ENCODE data around the gene FMNL2.

Gene FMNL2

GRCh38 chr2:152349416-152349815 is 14.4 kb downstream of the FMNL2 start:
- no peak for ATAC-seq (replicated peaks)
- no peaks in the 10 kb centered on the region for H3K4me1 Mint-ChIP-seq
- peaks cover 0 to 2% of the 10 kb centered on the region in 2 donors for H3K9me3 Mint-ChIP-seq
- no peak for DNase-seq
- no peaks in the 10 kb centered on the region for H3K36me3 Mint-ChIP-seq
- H3K27me3 Mint-ChIP-seq = peaks cover 0 to 5% of the 10 kb centered on the region in 2 donors
- H3K4me3 Mint-ChIP-seq = no peak overlapping the region
- H3K27ac Mint-ChIP-seq = no peak overlapping the region

DNA sequence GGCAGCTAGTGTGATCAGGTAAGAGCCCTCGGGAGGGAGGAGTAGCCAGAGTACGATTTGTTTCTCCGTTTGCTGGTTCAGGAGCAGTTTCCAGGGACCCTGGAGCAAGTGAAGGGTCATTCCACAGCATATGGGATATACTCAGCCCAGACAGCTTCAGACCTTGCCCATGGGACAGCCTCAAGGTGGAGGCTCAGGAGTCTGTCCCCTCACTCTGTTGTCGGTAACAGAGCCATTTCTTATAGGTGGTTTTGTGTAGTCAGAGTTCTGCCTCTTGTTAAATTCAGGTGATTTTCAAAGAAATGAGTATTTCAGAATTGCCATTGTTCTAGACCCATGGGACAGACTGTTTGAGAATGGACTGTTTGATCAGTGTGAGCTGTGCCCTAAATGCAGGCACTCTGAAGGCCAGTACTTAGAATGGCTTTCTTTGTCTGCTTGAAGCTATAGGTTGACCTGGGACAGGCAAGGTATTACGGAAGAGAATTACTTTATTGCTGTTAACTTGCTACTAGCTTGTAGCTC is 15.2 kb downstream of the FMNL2 start:
- ATAC-seq (replicated peaks) (no peak), DNase-seq (no peak)
- Mint-ChIP-seq H3K27me3 (peaks cover 0 to 5% of the 10 kb centered on the region in 2 donors), H3K4me3 (no peak overlapping the region), H3K27ac (no peak overlapping the region), H3K36me3 (no peaks in the 10 kb centered on the region), H3K9me3 (peaks cover 0 to 2% of the 10 kb centered on the region in 2 donors), H3K4me1 (no peaks in the 10 kb centered on the region)

- Mint-ChIP-seq H3K4me3 (no peak overlapping the region), H3K27ac (no peak overlapping the region), H3K27me3 (peaks cover 0 to 5% of the 10 kb centered on the region in 2 donors), H3K4me1 (no peaks in the 10 kb centered on the region), H3K9me3 (peaks cover 0 to 2% of the 10 kb centered on the region in 2 donors), H3K36me3 (no peaks in the 10 kb centered on the region)
- DNase-seq (no peak), ATAC-seq (replicated peaks) (no peak)
Observed at GRCh38 chr2:152352616-152353015, 17.6 kb downstream of the FMNL2 start.

DNA sequence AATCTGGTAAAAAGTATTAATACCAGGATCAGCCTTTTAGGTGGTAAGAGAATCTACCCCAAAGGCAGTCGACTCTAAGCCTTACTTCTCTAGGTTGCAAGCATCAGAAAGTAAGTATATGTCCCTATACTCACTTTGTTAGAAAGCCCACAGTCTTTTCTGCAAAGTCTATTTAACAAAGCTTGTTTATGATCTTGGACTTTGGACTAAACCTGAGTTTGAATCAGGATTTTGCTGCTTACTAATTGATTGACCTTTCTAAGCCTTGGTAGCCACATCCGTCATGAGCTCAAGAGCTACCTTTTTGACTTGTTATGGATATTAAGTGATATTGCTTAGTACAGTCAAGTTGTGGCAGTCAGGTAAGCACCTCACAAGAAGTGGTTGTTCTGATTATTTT is 18.4 kb downstream of the FMNL2 start:
- DNase-seq (no peak), ATAC-seq (replicated peaks) (no peak)
- H3K27me3 Mint-ChIP-seq = peaks cover 0 to 5% of the 10 kb centered on the region in 2 donors
- no peaks in the 10 kb centered on the region for H3K36me3 Mint-ChIP-seq
- no peak overlapping the region for H3K4me3 Mint-ChIP-seq
- peaks cover 0 to 5% of the 10 kb centered on the region in 2 donors for H3K9me3 Mint-ChIP-seq
- no peak overlapping the region for H3K27ac Mint-ChIP-seq
- H3K4me1 Mint-ChIP-seq = no peaks in the 10 kb centered on the region

DNA sequence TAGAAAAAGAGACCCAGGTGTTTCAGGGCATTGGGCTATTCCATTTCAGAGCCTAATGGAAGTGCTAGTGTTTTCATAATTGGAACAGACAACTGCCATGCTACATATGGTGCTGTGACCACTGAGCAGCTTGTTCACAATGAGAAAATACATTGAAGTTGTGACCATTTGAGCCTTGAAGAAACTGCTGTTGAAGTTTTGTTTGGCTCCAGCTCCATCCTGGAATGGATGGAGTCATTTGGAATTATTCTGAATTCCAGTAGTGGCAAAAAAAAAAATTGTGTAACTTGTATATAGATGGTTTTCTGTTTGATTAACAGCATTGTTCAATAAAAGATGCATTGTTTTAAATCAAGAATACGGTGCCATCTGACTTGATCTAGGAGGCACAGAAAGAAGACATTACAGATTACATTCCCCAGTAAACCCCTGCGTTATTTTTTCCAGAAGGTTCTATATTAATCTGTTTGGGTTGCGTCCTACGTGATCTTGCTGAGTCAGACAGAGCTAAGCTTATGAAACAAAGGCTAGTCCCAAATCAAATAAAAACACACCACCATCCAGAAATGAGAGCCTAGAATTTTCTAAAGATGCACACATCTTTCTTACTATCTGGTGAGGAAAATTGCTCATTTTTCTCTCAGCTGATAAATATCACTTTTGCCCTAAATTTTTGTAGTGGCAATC is 19.2 kb downstream of the FMNL2 start:
- H3K4me3 Mint-ChIP-seq = no peak overlapping the region
- no peaks in the 10 kb centered on the region for H3K36me3 Mint-ChIP-seq
- H3K27ac Mint-ChIP-seq = no peak overlapping the region
- no peak for ATAC-seq (replicated peaks)
- H3K4me1 Mint-ChIP-seq = no peaks in the 10 kb centered on the region
- no peak for DNase-seq
- H3K9me3 Mint-ChIP-seq = peaks cover 0 to 5% of the 10 kb centered on the region in 2 donors
- peaks cover 0 to 5% of the 10 kb centered on the region in 2 donors for H3K27me3 Mint-ChIP-seq

GRCh38 chr2:152354909-152355308 is 19.9 kb downstream of the FMNL2 start:
- H3K27me3 Mint-ChIP-seq = peaks cover 0 to 2% of the 10 kb centered on the region in 2 donors
- H3K27ac Mint-ChIP-seq = no peak overlapping the region
- H3K4me1 Mint-ChIP-seq = no peaks in the 10 kb centered on the region
- ATAC-seq (replicated peaks) (no peak), DNase-seq (no peak)
- H3K36me3 Mint-ChIP-seq = no peaks in the 10 kb centered on the region
- H3K9me3 Mint-ChIP-seq = peaks cover 0 to 5% of the 10 kb centered on the region in 2 donors
- H3K4me3 Mint-ChIP-seq = no peak overlapping the region

DNA sequence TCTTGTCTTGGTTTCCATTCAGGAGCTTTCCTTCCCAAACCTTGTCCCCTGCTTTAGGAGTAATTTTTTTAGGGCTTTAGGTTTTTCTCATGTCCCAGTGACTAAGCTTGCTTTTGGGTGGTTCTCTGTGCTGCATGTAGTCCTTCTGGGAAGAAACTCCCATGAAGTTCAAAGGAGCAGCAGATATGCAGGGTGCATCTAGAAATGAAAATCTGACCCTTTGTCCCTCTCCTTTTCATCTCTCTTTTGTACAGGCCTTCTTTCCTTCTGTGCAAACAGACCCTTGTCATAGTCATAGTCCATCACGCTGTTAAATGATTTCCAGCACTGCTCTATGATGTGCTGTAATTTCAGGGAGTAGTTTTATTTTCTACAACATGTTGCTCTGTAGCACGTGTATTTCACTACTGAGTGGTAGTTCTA is 20.4 kb downstream of the FMNL2 start:
- ATAC-seq (replicated peaks) (no peak), DNase-seq (no peak)
- Mint-ChIP-seq H3K27ac (no peak overlapping the region), H3K4me1 (no peaks in the 10 kb centered on the region), H3K9me3 (peaks cover 0 to 5% of the 10 kb centered on the region in 2 donors), H3K36me3 (no peaks in the 10 kb centered on the region), H3K4me3 (no peak overlapping the region), H3K27me3 (no peaks in the 10 kb centered on the region)

DNA sequence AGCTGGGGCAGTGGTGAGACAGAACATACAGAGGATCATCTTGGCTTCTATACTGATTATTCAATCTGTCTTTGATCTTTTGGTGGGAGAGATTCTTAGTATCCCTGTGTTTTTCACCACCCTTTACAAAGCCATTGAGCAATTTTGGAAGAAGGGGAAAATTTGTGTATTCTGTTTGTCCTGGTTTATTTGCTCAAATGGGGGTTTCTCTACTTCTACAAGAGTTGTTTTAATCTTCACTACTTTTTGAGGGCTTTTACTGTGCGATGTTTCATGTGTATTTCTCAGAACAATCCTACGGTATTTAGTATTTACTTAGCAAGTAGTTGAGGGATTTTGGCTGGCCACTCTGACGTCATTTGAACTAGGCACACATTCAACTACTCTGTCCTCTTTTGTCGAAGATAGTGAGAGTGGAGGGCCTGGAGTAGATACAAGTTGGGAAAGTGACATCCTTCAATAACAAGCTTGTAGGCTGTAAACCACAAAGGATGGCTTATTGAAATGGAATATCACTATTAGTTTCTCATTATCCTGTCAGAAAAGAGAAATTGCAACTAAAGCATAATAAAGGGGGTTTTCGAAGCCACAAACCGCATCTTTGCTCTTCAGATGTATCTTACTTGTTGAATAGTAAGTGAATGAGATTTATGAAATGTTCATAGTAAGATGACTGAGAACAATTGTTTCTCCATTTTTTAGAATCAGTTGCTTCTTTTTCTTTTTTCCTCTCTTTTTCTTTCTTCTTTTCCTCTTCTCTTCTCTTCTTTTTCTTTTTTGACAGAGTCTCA is 24.8 kb downstream of the FMNL2 start:
- no peaks in the 10 kb centered on the region for H3K36me3 Mint-ChIP-seq
- no peak overlapping the region for H3K27ac Mint-ChIP-seq
- H3K9me3 Mint-ChIP-seq = peaks cover 0 to 2% of the 10 kb centered on the region in 2 donors
- ATAC-seq (replicated peaks) = no peak
- no peaks in the 10 kb centered on the region for H3K27me3 Mint-ChIP-seq
- no peak overlapping the region for H3K4me3 Mint-ChIP-seq
- no peak for DNase-seq
- H3K4me1 Mint-ChIP-seq = no peaks in the 10 kb centered on the region

- no peak overlapping the region for H3K4me3 Mint-ChIP-seq
- no peak for ATAC-seq (replicated peaks)
- no peaks in the 10 kb centered on the region for H3K9me3 Mint-ChIP-seq
- no peak for DNase-seq
- H3K27me3 Mint-ChIP-seq = peaks cover 0 to 5% of the 10 kb centered on the region in 2 donors
- H3K36me3 Mint-ChIP-seq = no peaks in the 10 kb centered on the region
- H3K4me1 Mint-ChIP-seq = no peaks in the 10 kb centered on the region
- no peak overlapping the region for H3K27ac Mint-ChIP-seq
Observed at GRCh38 chr2:152363936-152364335, 29.0 kb downstream of the FMNL2 start.

GRCh38 chr2:152367547-152368390 is 32.8 kb downstream of the FMNL2 start:
- Mint-ChIP-seq H3K9me3 (no peaks in the 10 kb centered on the region), H3K4me3 (no peak overlapping the region), H3K27ac (no peak overlapping the region), H3K4me1 (no peaks in the 10 kb centered on the region), H3K27me3 (peaks cover 6 to 9% of the 10 kb centered on the region in 2 donors), H3K36me3 (no peaks in the 10 kb centered on the region)
- ATAC-seq (replicated peaks) (peak in 1 of 2 donors; percentile 27), DNase-seq (no peak)

DNA sequence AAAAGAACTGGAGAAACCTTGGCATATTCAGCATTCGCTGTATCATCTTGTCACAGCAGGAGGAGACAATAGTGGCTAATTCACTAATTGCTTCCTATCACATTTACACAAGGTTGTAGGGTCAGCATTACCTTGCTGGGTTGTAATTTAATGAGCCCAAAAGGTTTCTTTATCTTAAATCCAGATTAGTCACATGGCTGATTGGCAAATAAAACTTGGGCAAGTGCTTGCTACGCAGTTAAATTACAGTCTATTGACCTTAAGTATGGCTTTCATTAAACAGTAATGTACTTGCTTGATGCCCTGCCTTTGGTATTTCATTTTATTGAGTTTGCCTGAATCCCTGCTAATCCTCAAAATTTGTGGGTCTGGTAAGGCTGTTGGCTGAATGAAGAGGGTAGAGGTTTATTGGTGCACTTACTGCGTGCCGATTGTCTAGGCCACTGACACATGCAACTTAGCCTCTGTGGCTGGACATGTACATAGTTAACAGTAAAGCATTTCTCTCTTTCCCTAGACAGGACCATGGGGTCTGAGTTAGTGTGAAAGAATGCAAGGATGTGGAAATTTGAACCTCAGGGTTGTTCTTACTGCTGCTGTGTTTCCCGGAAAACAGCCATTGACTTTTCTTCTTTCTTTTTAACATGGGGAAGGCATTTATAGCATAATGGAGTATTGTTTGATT is 34.3 kb downstream of the FMNL2 start:
- Mint-ChIP-seq H3K4me1 (no peaks in the 10 kb centered on the region), H3K27me3 (peaks cover 6 to 9% of the 10 kb centered on the region in 2 donors), H3K27ac (no peak overlapping the region), H3K9me3 (no peaks in the 10 kb centered on the region), H3K36me3 (no peaks in the 10 kb centered on the region), H3K4me3 (no peak overlapping the region)
- DNase-seq = no peak
- no peak for ATAC-seq (replicated peaks)

- H3K27ac Mint-ChIP-seq = no peak overlapping the region
- H3K9me3 Mint-ChIP-seq = no peaks in the 10 kb centered on the region
- no peaks in the 10 kb centered on the region for H3K4me1 Mint-ChIP-seq
- no peaks in the 10 kb centered on the region for H3K36me3 Mint-ChIP-seq
- ATAC-seq (replicated peaks) (no peak), DNase-seq (no peak)
- peaks cover 4 to 6% of the 10 kb centered on the region in 2 donors for H3K27me3 Mint-ChIP-seq
- no peak overlapping the region for H3K4me3 Mint-ChIP-seq
Observed at GRCh38 chr2:152370783-152371182, 35.8 kb downstream of the FMNL2 start.

DNA sequence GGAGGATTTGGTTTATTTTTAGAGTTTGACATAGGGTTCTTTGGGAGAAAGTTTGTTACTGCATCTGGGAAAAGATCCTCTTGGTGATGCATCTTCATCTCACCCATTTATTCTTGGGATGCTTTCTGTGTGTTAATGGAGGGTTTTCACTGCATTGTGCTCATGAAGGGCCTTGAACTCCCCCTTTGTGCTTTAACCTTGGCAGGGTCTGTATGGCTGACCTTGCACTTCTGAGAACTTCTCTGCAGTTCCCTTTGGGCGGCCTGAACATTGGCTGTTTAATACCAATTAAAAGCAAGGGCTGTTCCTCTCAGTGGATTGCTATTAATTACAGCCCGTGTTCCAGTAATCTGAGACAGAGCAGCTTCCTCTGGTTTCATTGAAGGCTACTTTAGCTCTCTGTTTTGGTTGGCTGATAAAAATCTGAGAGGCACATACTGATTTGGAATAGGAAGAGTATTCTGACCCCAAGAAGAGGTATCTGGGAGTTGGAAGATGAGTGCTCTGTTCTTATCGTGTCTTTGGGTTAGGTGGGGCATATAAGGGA is 37.5 kb downstream of the FMNL2 start:
- no peaks in the 10 kb centered on the region for H3K9me3 Mint-ChIP-seq

More for the DNA sequence above, 37.5 kb downstream of the FMNL2 start:
- no peaks in the 10 kb centered on the region for H3K36me3 Mint-ChIP-seq
- no peaks in the 10 kb centered on the region for H3K4me1 Mint-ChIP-seq
- H3K27me3 Mint-ChIP-seq = peaks cover 4 to 6% of the 10 kb centered on the region in 2 donors
- H3K27ac Mint-ChIP-seq = no peak overlapping the region
- no peak for ATAC-seq (replicated peaks)
- no peak for DNase-seq
- no peak overlapping the region for H3K4me3 Mint-ChIP-seq
